Measurements from ENCODE around the gene PAX5. TPM values are rescaled to one million over a fixed set of nuclear protein-coding genes. Genes with fewer than 3 reads are reported as not detected.

Gene PAX5
- total RNA-seq, 1 donor from 2014 or later = 24.3 TPM

GRCh38 chr9:36993933-36994764 lies 39.9 kb downstream of the PAX5 start:
- Mint-ChIP-seq H3K27ac (ENCODE audit: unreplicated experiment) (no peak overlapping the region), H3K27me3 (ENCODE audit: unreplicated experiment) (peaks cover 9% of the 10 kb centered on the region), H3K4me1 (ENCODE audit: low read depth, unreplicated experiment) (peaks cover 8% of the 10 kb centered on the region), H3K36me3 (ENCODE audit: unreplicated experiment) (peaks cover 14% of the 10 kb centered on the region), H3K9me3 (ENCODE audit: unreplicated experiment) (peaks cover 5% of the 10 kb centered on the region), H3K4me3 (ENCODE audit: unreplicated experiment) (no peak overlapping the region)
- no peak for TF ChIP-seq CTCF (IDR thresholded peaks at IDR 0.05; ENCODE audit: partially characterized antibody, unreplicated experiment)
- no peak for DNase-seq

- TF ChIP-seq CTCF (IDR thresholded peaks at IDR 0.05; ENCODE audit: partially characterized antibody, unreplicated experiment) = no peak
- H3K27ac Mint-ChIP-seq (ENCODE audit: unreplicated experiment) = no peak overlapping the region
- peaks cover 14% of the 10 kb centered on the region for H3K27me3 Mint-ChIP-seq (ENCODE audit: unreplicated experiment)
- H3K4me3 Mint-ChIP-seq (ENCODE audit: unreplicated experiment) = no peak overlapping the region
- H3K9me3 Mint-ChIP-seq (ENCODE audit: unreplicated experiment) = peaks cover 5% of the 10 kb centered on the region
- no peak for DNase-seq
- peaks cover 14% of the 10 kb centered on the region for H3K36me3 Mint-ChIP-seq (ENCODE audit: unreplicated experiment)
- H3K4me1 Mint-ChIP-seq (ENCODE audit: low read depth, unreplicated experiment) = peaks cover 8% of the 10 kb centered on the region
These were observed 41.4 kb downstream of the PAX5 start for GRCh38 chr9:36992501-36993316.

- H3K4me1 Mint-ChIP-seq (ENCODE audit: low read depth, unreplicated experiment) = peaks cover 9% of the 10 kb centered on the region
- TF ChIP-seq CTCF (IDR thresholded peaks at IDR 0.05; ENCODE audit: partially characterized antibody, unreplicated experiment) = peak; percentile 89
- peaks cover 24% of the 10 kb centered on the region for H3K27me3 Mint-ChIP-seq (ENCODE audit: unreplicated experiment)
- H3K9me3 Mint-ChIP-seq (ENCODE audit: unreplicated experiment) = peaks cover 5% of the 10 kb centered on the region
- H3K36me3 Mint-ChIP-seq (ENCODE audit: unreplicated experiment) = peaks cover 14% of the 10 kb centered on the region
- no peak overlapping the region for H3K27ac Mint-ChIP-seq (ENCODE audit: unreplicated experiment)
- DNase-seq = peak; percentile 82
- H3K4me3 Mint-ChIP-seq (ENCODE audit: unreplicated experiment) = no peak overlapping the region
These were observed 42.4 kb downstream of the PAX5 start for GRCh38 chr9:36991516-36992134.

- Mint-ChIP-seq H3K4me3 (ENCODE audit: unreplicated experiment) (no peak overlapping the region), H3K27me3 (ENCODE audit: unreplicated experiment) (peaks cover 30% of the 10 kb centered on the region), H3K4me1 (ENCODE audit: low read depth, unreplicated experiment) (peaks cover 10% of the 10 kb centered on the region), H3K9me3 (ENCODE audit: unreplicated experiment) (peaks cover 5% of the 10 kb centered on the region), H3K27ac (ENCODE audit: unreplicated experiment) (no peak overlapping the region), H3K36me3 (ENCODE audit: unreplicated experiment) (peaks cover 14% of the 10 kb centered on the region)
- DNase-seq = no peak
- no peak for TF ChIP-seq CTCF (IDR thresholded peaks at IDR 0.05; ENCODE audit: partially characterized antibody, unreplicated experiment)
These were observed 45.2 kb downstream of the PAX5 start for GRCh38 chr9:36988848-36989247.
